HS-27A (cell line): ENCODE results near the gene AMBRA1.
"Not testable (repeated sequence)": the region's sequence is repeated elsewhere in the genome, so short reads cannot be mapped to it uniquely, and the experiment has no call there.

ENCODE experiments used
- DNase-seq: peaks from one replicate; pipeline ENCODE4 v3.0.0-alpha.2; 2012; ENCODE audit warnings: low read depth, missing footprints

AMBRA1 gene

DNA sequence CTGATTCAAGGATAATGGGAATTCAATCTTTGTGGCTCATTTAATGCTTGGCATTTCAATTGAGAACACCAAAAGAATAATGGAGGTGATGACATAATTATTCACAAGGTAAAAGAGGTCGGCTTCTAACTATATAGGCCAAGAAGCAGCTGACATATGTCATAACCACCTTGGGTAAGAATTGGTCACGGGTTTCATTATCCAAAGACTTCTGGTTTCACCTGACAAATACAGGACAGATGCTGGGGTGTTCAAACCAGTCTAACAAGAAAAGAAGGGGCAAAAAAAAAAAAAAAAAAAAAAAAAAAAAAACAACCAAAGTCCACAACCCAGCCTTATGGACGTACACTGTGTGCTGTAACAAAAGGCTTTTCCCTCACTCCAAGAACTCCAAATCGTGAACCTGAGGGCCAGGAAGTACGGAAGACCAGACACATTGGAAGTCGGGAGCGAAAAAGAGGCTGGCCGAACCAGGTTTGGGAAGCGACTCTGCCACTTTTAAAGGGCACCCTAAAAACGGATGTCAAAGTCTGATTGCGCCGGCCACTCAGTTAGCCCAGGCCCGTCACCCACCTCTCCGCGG, 22.8 kb upstream of the AMBRA1 start:
- no peak for DNase-seq

DNA sequence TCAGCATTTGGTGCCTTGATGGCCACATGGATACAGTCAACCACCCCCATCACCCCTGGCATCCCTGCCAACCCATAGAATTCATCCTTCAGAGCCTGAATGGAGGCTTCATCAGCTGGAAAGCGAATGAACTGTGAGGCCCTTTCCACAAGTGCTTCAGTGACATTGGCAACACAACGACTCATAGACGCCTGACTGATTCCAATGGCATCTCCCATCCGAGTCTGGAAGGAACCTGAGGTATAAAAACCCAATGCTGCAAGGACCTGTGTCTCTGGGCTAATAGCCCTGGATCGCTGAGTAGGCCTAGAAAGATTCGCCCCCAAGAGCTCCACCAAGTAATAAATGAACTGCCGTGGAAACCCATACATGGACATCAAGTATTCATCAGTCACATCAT, 21.9 kb upstream of the AMBRA1 start:
- no peak for DNase-seq

DNA sequence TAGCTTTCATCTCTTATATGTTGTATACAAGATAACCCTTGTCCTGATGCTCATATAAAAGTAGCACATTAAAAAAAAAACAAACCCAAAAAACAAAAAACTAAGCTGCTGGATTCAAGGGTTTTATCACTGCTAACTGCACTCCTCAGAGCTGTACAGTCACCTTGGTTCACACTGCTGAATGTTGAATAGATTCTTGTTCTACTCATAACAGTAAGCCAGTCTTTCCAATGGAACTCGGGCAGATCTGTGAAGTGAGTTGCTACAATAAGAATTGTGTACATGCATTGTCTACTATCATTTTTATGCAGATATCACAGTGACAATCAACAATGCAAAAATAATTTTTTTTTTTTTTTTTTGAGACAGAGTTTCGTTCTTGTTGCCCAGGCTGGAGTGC, 18.5 kb upstream of the AMBRA1 start:
- no peak for DNase-seq

DNA sequence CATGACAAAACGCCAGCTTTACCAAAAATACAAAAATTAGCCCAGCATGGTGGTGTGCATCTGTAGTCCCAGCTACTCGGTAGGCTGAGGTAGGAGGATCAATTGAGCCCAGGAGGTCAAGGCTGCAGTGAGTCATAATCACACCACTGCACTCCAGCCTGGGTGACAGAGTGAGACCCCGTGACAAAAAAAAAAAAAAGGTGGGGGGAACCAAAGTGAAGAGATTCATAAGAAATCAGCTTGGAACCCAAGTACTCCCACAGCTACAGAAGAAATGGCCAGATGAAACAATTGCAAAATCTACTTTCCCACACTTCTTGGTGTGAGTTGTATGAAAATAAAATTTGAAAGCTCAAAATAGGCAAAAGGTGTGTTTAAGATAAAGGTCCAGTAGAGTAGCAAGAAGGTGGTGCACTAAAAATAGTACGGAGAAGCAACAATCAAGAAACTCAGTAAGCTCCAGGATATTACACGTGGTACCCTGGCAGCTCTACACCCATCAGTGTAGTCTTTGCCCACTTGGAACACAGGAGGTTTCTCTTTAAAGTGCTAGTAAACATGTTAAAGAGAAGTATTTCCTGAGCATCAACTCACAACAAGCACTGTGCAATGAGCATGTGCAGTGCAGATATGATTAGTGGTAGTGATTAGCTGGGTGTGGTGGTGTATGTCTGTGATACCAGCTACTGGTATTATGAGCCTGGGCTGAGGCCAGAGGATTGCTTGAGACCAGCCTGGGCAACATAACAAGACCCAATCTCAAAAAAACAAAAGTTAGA, 17.9 kb upstream of the AMBRA1 start:
- no peak for DNase-seq

GRCh38 chr11:46609386-46609785, 15.6 kb upstream of the AMBRA1 start:
- no peak for DNase-seq

DNA sequence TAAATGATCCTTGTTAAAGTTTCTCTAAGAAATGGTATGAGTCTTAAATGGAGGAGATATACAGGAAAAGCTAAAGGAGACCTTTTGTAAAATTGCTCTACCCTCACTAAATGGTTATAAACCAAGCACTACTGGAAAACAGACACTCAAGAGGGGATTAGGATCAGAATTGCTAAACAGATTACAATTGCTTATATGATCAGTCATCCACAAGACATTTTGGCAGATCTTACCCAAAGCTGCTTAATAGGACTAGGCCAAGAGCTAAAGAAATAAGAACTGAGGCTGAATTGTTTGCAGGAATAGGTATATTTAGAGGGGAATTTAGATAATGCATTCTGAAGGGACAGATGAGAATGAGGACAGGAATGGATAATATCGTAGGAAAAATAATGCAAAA, 13.7 kb upstream of the AMBRA1 start:
- DNase-seq: no peak

GRCh38 chr11:46604796-46605195, 11.0 kb upstream of the AMBRA1 start:
- DNase-seq: no peak

- no peak for DNase-seq
Observed at GRCh38 chr11:46603704-46604308, 10.0 kb upstream of the AMBRA1 start.

GRCh38 chr11:46601129-46601528, 7.3 kb upstream of the AMBRA1 start:
- no peak for DNase-seq

DNA sequence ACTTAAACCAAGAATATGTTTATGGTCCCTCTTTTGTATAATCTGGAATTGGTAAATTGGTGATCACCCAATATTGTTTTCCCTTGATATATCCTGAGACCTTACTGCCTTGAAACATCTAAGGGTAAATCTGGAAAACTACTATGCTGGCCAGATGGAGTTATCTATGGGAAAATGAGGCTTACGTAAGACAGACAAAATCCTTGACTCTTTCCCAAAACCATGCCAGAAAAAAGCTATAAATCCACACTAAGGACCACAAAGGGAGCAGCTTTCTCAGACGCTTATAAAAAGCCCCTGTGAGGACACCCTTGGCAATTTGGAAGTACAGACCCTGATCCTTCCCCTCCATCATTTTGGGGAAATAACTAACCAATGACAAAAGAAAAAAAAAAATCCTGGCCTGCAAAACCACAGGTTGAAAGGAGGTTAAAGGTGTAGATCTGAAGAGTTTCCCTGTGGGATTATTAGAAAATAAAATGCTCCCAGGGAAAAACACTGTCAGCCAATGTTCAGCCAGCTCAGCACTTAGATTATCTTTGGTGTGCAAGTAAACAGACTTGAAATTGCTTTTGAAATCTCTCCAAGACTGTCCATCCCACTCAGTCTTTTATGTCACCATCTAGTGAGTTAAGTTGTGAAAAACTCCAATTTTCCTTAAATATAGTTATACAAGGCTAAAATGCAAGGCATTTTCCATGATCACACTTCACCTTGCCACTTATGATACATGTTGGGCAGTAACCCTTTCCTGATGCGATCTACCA, 6.6 kb upstream of the AMBRA1 start:
- no peak for DNase-seq

GRCh38 chr11:46599340-46600193, 5.7 kb upstream of the AMBRA1 start:
- DNase-seq: no peak

DNA sequence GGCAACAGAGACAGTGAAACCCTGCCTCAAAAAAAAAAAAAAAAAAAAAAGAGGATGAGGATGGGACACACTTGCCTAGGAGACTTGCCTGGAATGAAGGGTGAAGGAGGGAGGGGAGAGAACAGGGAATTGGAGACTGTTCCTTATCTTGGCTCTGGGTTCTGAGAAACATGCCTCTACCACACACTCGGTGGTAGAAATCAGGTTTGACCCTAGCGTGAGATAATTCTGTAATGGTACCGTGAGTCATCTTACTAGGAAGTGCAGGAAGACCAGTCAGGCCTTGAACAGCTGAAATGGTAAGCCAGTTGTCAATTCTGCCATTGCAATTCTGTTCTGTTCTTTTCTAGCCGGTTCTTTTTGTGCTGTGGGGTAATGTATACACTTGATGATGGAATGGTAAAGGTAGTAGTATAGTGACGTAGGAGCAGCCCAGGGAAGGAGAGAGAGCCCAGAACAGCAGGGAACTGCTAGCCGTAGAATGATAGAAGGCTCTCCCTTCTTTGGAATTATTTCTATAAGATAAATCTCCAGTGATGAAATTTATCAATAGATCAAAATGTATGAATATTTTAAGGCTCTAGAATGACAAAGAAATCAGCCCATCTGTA, 3.9 kb upstream of the AMBRA1 start:
- DNase-seq: no peak

DNA sequence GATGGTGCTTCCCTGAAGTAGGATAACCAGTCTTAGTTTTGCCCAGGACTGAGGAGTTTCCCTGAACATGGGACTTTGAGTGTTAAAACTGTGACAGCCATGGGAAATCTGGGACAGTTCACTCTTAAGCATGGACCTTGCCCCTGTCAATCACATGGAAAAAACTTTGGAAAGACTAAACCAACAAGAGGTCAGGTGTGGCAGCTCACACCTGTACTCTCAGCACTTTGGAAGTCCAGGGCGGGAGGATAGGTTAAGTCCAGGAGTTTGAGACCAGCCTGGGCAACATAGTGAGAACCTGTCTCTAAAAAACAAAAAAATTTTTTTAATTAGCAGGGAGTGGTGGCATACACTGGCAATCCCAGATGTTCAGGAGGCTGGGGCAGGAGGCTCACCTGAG, 3.3 kb upstream of the AMBRA1 start:
- DNase-seq: no peak

- no peak for DNase-seq
Observed at GRCh38 chr11:46594785-46595184, 962 bp upstream of the AMBRA1 start.

- DNase-seq: no peak
Observed at GRCh38 chr11:46594374-46594700, 514 bp upstream of the AMBRA1 start.

GRCh38 chr11:46590740-46591605, 2.9 kb downstream of the AMBRA1 start:
- no peak for DNase-seq

DNA sequence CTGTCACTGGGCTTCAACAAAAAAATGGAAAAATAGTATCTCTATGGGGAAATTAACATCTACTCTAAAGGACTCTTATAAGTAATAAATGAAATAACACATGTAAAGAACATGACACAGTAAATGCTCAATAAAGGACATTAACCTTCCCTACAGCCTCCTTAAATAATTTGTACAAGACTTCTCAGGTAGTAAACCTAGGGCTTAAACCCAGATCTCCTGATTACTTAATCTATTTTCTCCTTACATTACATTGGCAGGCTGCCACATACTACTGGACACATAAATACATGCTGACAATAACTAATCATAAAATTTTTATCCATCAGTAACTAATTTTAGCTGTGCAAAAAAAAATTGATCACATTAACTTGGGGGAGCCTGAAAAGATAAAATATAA, 4.9 kb downstream of the AMBRA1 start:
- no peak for DNase-seq

- no peak for DNase-seq
Observed at GRCh38 chr11:46588131-46588530, 5.7 kb downstream of the AMBRA1 start.

GRCh38 chr11:46583513-46583912, 10.3 kb downstream of the AMBRA1 start:
- DNase-seq: not testable (repeated sequence)

- no peak for DNase-seq
Observed at GRCh38 chr11:46582588-46582987, 11.2 kb downstream of the AMBRA1 start.

- no peak for DNase-seq
Observed at GRCh38 chr11:46577058-46577457, 16.8 kb downstream of the AMBRA1 start.
